GM12892 (cell line): ENCODE measurements around the gene SLC12A1.

Experiments used
- POLR2A ChIP-seq: IDR thresholded peaks from 2 replicates; pipeline ENCODE4 v1.6.1; 2011; ENCODE audit warnings: low read depth, low read length, control low read depth
- POLR2AphosphoS5 ChIP-seq: IDR thresholded peaks from 2 replicates; pipeline ENCODE4 v1.6.1; 2011; ENCODE audit warnings: low read depth, low read length, control low read depth
- TAF1 ChIP-seq: IDR thresholded peaks from 2 replicates; pipeline ENCODE4 v1.6.1; 2011; ENCODE audit warnings: low read depth, mild to moderate bottlenecking, control low read depth, low read length, borderline replicate concordance

GRCh38 chr15:48333540-48333939 is 127.4 kb downstream of the SLC12A1 start:
- TF ChIP-seq POLR2AphosphoS5, result no peak
- no peak for TF ChIP-seq POLR2A
- TF ChIP-seq TAF1, result no peak
